ENCODE data around the gene BICD1.

The BICD1 gene

GRCh38 chr12:32418903-32419519 lies 312.4 kb downstream of the BICD1 start:
- no peak for DNase-seq

GRCh38 chr12:32419520-32419960 lies 312.9 kb downstream of the BICD1 start:
- DNase-seq: no peak

GRCh38 chr12:32420356-32420755 lies 313.7 kb downstream of the BICD1 start:
- DNase-seq: no peak

- DNase-seq: no peak
Observed at GRCh38 chr12:32423559-32423958, 316.9 kb downstream of the BICD1 start.

- no peak for DNase-seq
Observed at GRCh38 chr12:32431025-32431424, 324.4 kb downstream of the BICD1 start.
